H9 (cell line): ENCODE measurements around the gene FOXA2. TPM values are rescaled to one million over a fixed set of nuclear protein-coding genes. Genes with fewer than 3 reads are reported as not detected.

Experiments used
- DNase-seq: peaks from one replicate; pipeline ENCODE4 v3.0.0-alpha.2; 2017
- H2AFZ ChIP-seq: one replicate; pipeline ENCODE4 v1.6.1; 2013; ENCODE audit warnings: mild to moderate bottlenecking, low read length, control low read depth, moderate library complexity
- H2AK5ac ChIP-seq: 2 replicates; pipeline ENCODE4 v1.6.1; 2013; ENCODE audit warnings: low read length, control low read depth, mixed read lengths; ENCODE audit not compliant: insufficient read length
- H2BK120ac ChIP-seq: one replicate; pipeline ENCODE4 v1.6.1; 2013; ENCODE audit warnings: low read depth, mild to moderate bottlenecking, low read length, control low read depth, inconsistent platforms; ENCODE audit not compliant: poor library complexity, severe bottlenecking
- H2BK12ac ChIP-seq: 2 replicates; pipeline ENCODE4 v1.6.1; 2013; ENCODE audit warnings: low read length, control low read depth, mixed read lengths, low read depth; ENCODE audit not compliant: insufficient read length
- H2BK15ac ChIP-seq: 2 replicates; pipeline ENCODE4 v1.6.1; 2013; ENCODE audit warnings: low read depth, low read length, control low read depth
- H2BK20ac ChIP-seq: one replicate; pipeline ENCODE4 v1.6.1; 2013; ENCODE audit warnings: low read depth, mild to moderate bottlenecking, low read length, control low read depth, inconsistent platforms; ENCODE audit not compliant: poor library complexity, severe bottlenecking
- H2BK5ac ChIP-seq: 2 replicates; pipeline ENCODE4 v1.6.1; 2013; ENCODE audit warnings: low read length, control low read depth, mixed read lengths; ENCODE audit not compliant: insufficient read length
- H3K14ac ChIP-seq: 2 replicates; pipeline ENCODE4 v1.6.1; 2013; ENCODE audit warnings: low read length, control low read depth; ENCODE audit not compliant: insufficient read depth
- H3K18ac ChIP-seq: 2 replicates; pipeline ENCODE4 v1.6.1; 2013; ENCODE audit warnings: low read depth, mild to moderate bottlenecking, mixed read lengths, low read length, control low read depth; ENCODE audit not compliant: insufficient read length
- H3K23ac ChIP-seq: 2 replicates; pipeline ENCODE4 v1.6.1; 2013; ENCODE audit warnings: low read length, control low read depth, mixed read lengths, low read depth; ENCODE audit not compliant: insufficient read length
- H3K23me2 ChIP-seq: 2 replicates; pipeline ENCODE4 v1.6.1; 2013; ENCODE audit warnings: low read depth, mild to moderate bottlenecking, mixed read lengths, low read length, control low read depth; ENCODE audit not compliant: insufficient read length, poor library complexity, severe bottlenecking
- H3K27ac ChIP-seq: 2 replicates; pipeline ENCODE4 v1.5.1; 2013; ENCODE audit warnings: low read length, control low read depth, mixed read lengths, low read depth; ENCODE audit not compliant: insufficient read length
- H3K27me3 ChIP-seq: 2 replicates; pipeline ENCODE4 v1.6.1; 2013; ENCODE audit warnings: low read length, control low read depth, inconsistent platforms; ENCODE audit not compliant: insufficient read depth
- H3K4ac ChIP-seq: 2 replicates; pipeline ENCODE4 v1.6.1; 2013; ENCODE audit warnings: low read depth, mild to moderate bottlenecking, control low read depth, inconsistent platforms, low read length, moderate library complexity
- H3K4me1 ChIP-seq: 2 replicates; pipeline ENCODE4 v1.6.1; 2013; ENCODE audit warnings: low read length, control low read depth, inconsistent platforms; ENCODE audit not compliant: insufficient read depth
- H3K4me2 ChIP-seq: 2 replicates; pipeline ENCODE4 v1.6.1; 2013; ENCODE audit warnings: low read length, control low read depth, mixed read lengths; ENCODE audit not compliant: insufficient read length, insufficient read depth
- H3K56ac ChIP-seq: 2 replicates; pipeline ENCODE4 v1.6.1; 2013; ENCODE audit warnings: low read depth, mild to moderate bottlenecking, mixed read lengths, low read length, control low read depth; ENCODE audit not compliant: insufficient read length
- H3K79me1 ChIP-seq: 2 replicates; pipeline ENCODE4 v1.6.1; 2013; ENCODE audit warnings: low read depth, mild to moderate bottlenecking, moderate library complexity, low read length, control low read depth, inconsistent platforms; ENCODE audit not compliant: insufficient read depth, poor library complexity, severe bottlenecking
- H3K79me2 ChIP-seq: 2 replicates; pipeline ENCODE4 v1.6.1; 2013; ENCODE audit warnings: low read length, control low read depth, inconsistent platforms; ENCODE audit not compliant: insufficient read depth
- H3K9ac ChIP-seq: 2 replicates; pipeline ENCODE4 v1.6.1; 2013; ENCODE audit warnings: low read length, control low read depth, mixed read lengths; ENCODE audit not compliant: insufficient read length; ENCODE audit errors: extremely low read depth
- H3K9me3 ChIP-seq: one replicate; pipeline ENCODE4 v1.6.1; 2013; ENCODE audit warnings: low read depth, low read length, inconsistent platforms; ENCODE audit not compliant: control insufficient read depth
- H3T11ph ChIP-seq: one replicate; pipeline ENCODE4 v1.6.1; 2013; ENCODE audit warnings: mild to moderate bottlenecking, low read length, control low read depth, inconsistent platforms
- H4K20me1 ChIP-seq: one replicate; pipeline ENCODE4 v1.6.1; 2013; ENCODE audit not compliant: control insufficient read depth, insufficient read length, insufficient read depth
- H4K5ac ChIP-seq: 2 replicates; pipeline ENCODE4 v1.6.1; 2013; ENCODE audit warnings: low read depth, mild to moderate bottlenecking, mixed read lengths, low read length, control low read depth; ENCODE audit not compliant: insufficient read length
- H4K8ac ChIP-seq: replicated peaks from 2 replicates; pipeline ENCODE4 v1.6.1; 2013; ENCODE audit warnings: low read length, control low read depth, mixed read lengths, low read depth; ENCODE audit not compliant: insufficient read length
- H4K91ac ChIP-seq: 2 replicates; pipeline ENCODE4 v1.6.1; 2013; ENCODE audit warnings: low read depth, mild to moderate bottlenecking, moderate library complexity, mixed read lengths, low read length, control low read depth; ENCODE audit not compliant: insufficient read length
- H3K27ac Mint-ChIP-seq, 3 experiments: 2 replicates in 2 of 3; 3 replicates in 1 of 3; pipeline ENCODE4 v1.8.0; 2020 to 2021; ENCODE audit warnings: mixed read lengths in 3 of 3, mild to moderate bottlenecking in 1 of 3, moderate library complexity in 1 of 3
- H3K27me3 Mint-ChIP-seq: 2 replicates; pipeline ENCODE4 v1.8.0; 2021; ENCODE audit warnings: low read depth, mild to moderate bottlenecking, moderate library complexity, mixed read lengths
- H3K36me3 Mint-ChIP-seq, 3 experiments: 2 replicates in 2 of 3; 3 replicates in 1 of 3; pipeline ENCODE4 v1.8.0; 2020 to 2021; ENCODE audit warnings: low read depth in 3 of 3, mixed read lengths in 3 of 3; ENCODE audit not compliant: insufficient read depth in 1 of 3
- H3K4me1 Mint-ChIP-seq, 2 experiments: 2 replicates each; pipeline ENCODE4 v1.8.0; 2020; ENCODE audit warnings: mixed read lengths in 2 of 2
- H3K4me3 Mint-ChIP-seq, 2 experiments: 2 replicates in 1 of 2; 3 replicates in 1 of 2; pipeline ENCODE4 v1.8.0; 2020 to 2021; ENCODE audit warnings: mild to moderate bottlenecking in 2 of 2, mixed read lengths in 2 of 2, moderate library complexity in 1 of 2
- H3K9me3 Mint-ChIP-seq, 2 experiments: 2 replicates in 1 of 2; 3 replicates in 1 of 2; pipeline ENCODE4 v1.8.0; 2020; ENCODE audit warnings: mild to moderate bottlenecking in 2 of 2, mixed read lengths in 2 of 2, moderate library complexity in 1 of 2
- CTCF ChIP-seq: fragments of 200-600 bp; sonication (generic); conservative IDR thresholded peaks from 3 replicates; pipeline ENCODE4 v1.8.0; 2021; ENCODE audit warnings: antibody characterized with exemption, mild to moderate bottlenecking
- WGBS: extraction: QIAGEN DNeasy Blood & Tissue Kit; methylation state at CpG from one replicate; pipeline ENCODE4 v1.1.7; 2013; ENCODE audit warnings: missing lambda C conversion rate, low lambda C conversion rate, mixed read lengths; ENCODE audit not compliant: insufficient read length; ENCODE audit errors: extremely low coverage; 5-methylcytosine and 5-hydroxymethylcytosine counted together
- total RNA-seq: library from RNA; stranded (reverse); gene quantifications from 2 replicates; pipeline ENCODE4 v1.2.1, GENCODE V29; 2021

FOXA2 gene
- total RNA-seq, 1 experiment from 2014 or later = not detected

- Histone ChIP-seq H3K27me3 (no peaks in the 10 kb centered on the region), H4K91ac (no peak overlapping the region), H3T11ph (no peak overlapping the region), H4K5ac (no peak overlapping the region), H3K14ac (no peak overlapping the region), H3K18ac (no peak overlapping the region), H3K56ac (no peak overlapping the region), H4K20me1 (no peaks in the 10 kb centered on the region), H2BK5ac (no peak overlapping the region), H3K4me1 (no peaks in the 10 kb centered on the region), H3K9me3 (no peaks in the 10 kb centered on the region), H2BK12ac (no peak overlapping the region), H2BK120ac (no peak overlapping the region), H2AFZ (no peak overlapping the region), H3K4ac (no peak overlapping the region), H3K9ac (no peak overlapping the region), H3K79me1 (no peaks in the 10 kb centered on the region), H3K23ac (no peak overlapping the region), H3K27ac (no peak overlapping the region), H3K79me2 (no peaks in the 10 kb centered on the region), H3K4me2 (no peak overlapping the region), H4K8ac (no peak overlapping the region), H2AK5ac (no peak overlapping the region), H2BK20ac (no peak overlapping the region), H3K23me2 (no peaks in the 10 kb centered on the region), H2BK15ac (no peak overlapping the region)
- no peaks in the 10 kb centered on the region for H3K4me1 Mint-ChIP-seq
- TF ChIP-seq CTCF = no peak
- no peak overlapping the region for H3K27ac Mint-ChIP-seq
- H3K9me3 Mint-ChIP-seq = no peaks in the 10 kb centered on the region; a peak in 1 of 5 replicates
- no peaks in the 10 kb centered on the region for H3K36me3 Mint-ChIP-seq
- no CpG with 5 or more reads among the region's 1 CpG for WGBS
- DNase-seq = no peak
- no peak overlapping the region for H3K4me3 Mint-ChIP-seq
- H3K27me3 Mint-ChIP-seq = peaks cover 73% of the 10 kb centered on the region
Observed at GRCh38 chr20:22542427-22542826, 41.9 kb downstream of the FOXA2 start.
